Neural cell (in vitro differentiated cells): Measurements from ENCODE around the gene ASS1. TPM values are rescaled to one million over a fixed set of nuclear protein-coding genes. Genes with fewer than 3 reads are reported as not detected.

Source experiments
- H2AFZ ChIP-seq: fragments of 200-600, 300-800 bp; sonication (generic), shearing (Covaris generic); 2 replicates; pipeline ENCODE4 v1.6.0; 2014; ENCODE audit warnings: low read depth, mild to moderate bottlenecking, antibody characterized with exemption, low read length, moderate library complexity
- H3F3A ChIP-seq: fragments of 200-600 bp; shearing (Covaris generic); 2 replicates; pipeline ENCODE4 v1.6.1; 2016; ENCODE audit warnings: mild to moderate bottlenecking, moderate library complexity, mixed read lengths, antibody characterized with exemption, low read length; ENCODE audit not compliant: insufficient read depth, poor library complexity, severe bottlenecking
- H3K27ac ChIP-seq: fragments of 200-600, 300-800 bp; sonication (generic), shearing (Covaris generic); 2 replicates; pipeline ENCODE4 v1.5.1; 2014; ENCODE audit warnings: mild to moderate bottlenecking, low read length, moderate library complexity
- H3K27me3 ChIP-seq: fragments of 300-800, 200-600 bp; sonication (generic), shearing (Covaris generic); 2 replicates; pipeline ENCODE4 v1.6.0; 2014; ENCODE audit warnings: mild to moderate bottlenecking, low read depth, low read length, moderate library complexity; ENCODE audit not compliant: insufficient read depth
- H3K36me3 ChIP-seq: fragments of 300-800, 200-600 bp; sonication (generic), shearing (Covaris generic); 2 replicates; pipeline ENCODE4 v1.5.1; 2014; ENCODE audit warnings: mild to moderate bottlenecking, antibody characterized with exemption, low read length, moderate library complexity; ENCODE audit not compliant: insufficient read depth
- H3K4me2 ChIP-seq: fragments of 300-800, 200-600 bp; sonication (generic), shearing (Covaris generic); 2 replicates; pipeline ENCODE4 v1.6.0; 2014; ENCODE audit warnings: mild to moderate bottlenecking, low read length
- H3K4me3 ChIP-seq: fragments of 300-800, 200-600 bp; sonication (generic), shearing (Covaris generic); 2 replicates; pipeline ENCODE4 v1.5.1; 2014; ENCODE audit warnings: mild to moderate bottlenecking, low read length, moderate library complexity
- H3K79me2 ChIP-seq: fragments of 200-600 bp; shearing (Covaris generic); replicated peaks from 2 replicates; pipeline ENCODE4 v1.6.0; 2014; ENCODE audit warnings: mild to moderate bottlenecking, low read length, moderate library complexity; ENCODE audit not compliant: insufficient read depth
- H3K9ac ChIP-seq: fragments of 300-800, 200-600 bp; sonication (generic), shearing (Covaris generic); 2 replicates; pipeline ENCODE4 v1.6.1; 2016; ENCODE audit warnings: mild to moderate bottlenecking, low read length, mixed read lengths
- H3K9me2 ChIP-seq: fragments of 200-600 bp; shearing (Covaris generic); 2 replicates; pipeline ENCODE4 v1.6.1; 2016; ENCODE audit warnings: mild to moderate bottlenecking, low read length, mixed read lengths; ENCODE audit not compliant: insufficient read depth
- H3K9me3 ChIP-seq: fragments of 200-600, 300-800 bp; sonication (generic), shearing (Covaris generic); 2 replicates; pipeline ENCODE4 v1.6.1; 2016; ENCODE audit warnings: mild to moderate bottlenecking, mixed run types, low read length, moderate library complexity, mixed read lengths
- H4K20me1 ChIP-seq: fragments of 200-600 bp; shearing (Covaris generic); 2 replicates; pipeline ENCODE4 v1.6.1; 2016; ENCODE audit warnings: mild to moderate bottlenecking, mixed run types; ENCODE audit not compliant: insufficient read depth
- EP300 ChIP-seq: fragments of 450-650 bp; conservative IDR thresholded peaks from 2 replicates; pipeline ENCODE4 v1.6.1; 2014; ENCODE audit warnings: antibody characterized with exemption, mild to moderate bottlenecking, moderate library complexity; ENCODE audit not compliant: poor library complexity, severe bottlenecking
- EZH2 ChIP-seq: fragments of 200-600, 300-800 bp; shearing (Covaris generic), sonication (generic); IDR thresholded peaks from 2 replicates; pipeline ENCODE4 v1.6.1; 2014; ENCODE audit warnings: antibody characterized with exemption, low read length, borderline replicate concordance, mild to moderate bottlenecking; ENCODE audit not compliant: insufficient read depth, poor library complexity, severe bottlenecking
- MXI1 ChIP-seq: fragments of 450-650 bp; conservative IDR thresholded peaks from 2 replicates; pipeline ENCODE4 v1.6.1; 2014; ENCODE audit warnings: antibody characterized with exemption, mild to moderate bottlenecking; ENCODE audit not compliant: poor library complexity, severe bottlenecking
- POLR2AphosphoS5 ChIP-seq: IDR thresholded peaks from 2 replicates; pipeline ENCODE4 v1.6.1; 2012
- RAD21 ChIP-seq: fragments of 450-650 bp; conservative IDR thresholded peaks from 2 replicates; pipeline ENCODE4 v1.6.1; 2014; ENCODE audit warnings: antibody characterized with exemption, mild to moderate bottlenecking, moderate library complexity
- SMC3 ChIP-seq: fragments of 450-650 bp; conservative IDR thresholded peaks from 2 replicates; pipeline ENCODE4 v1.6.1; 2014; ENCODE audit warnings: antibody characterized with exemption, mild to moderate bottlenecking, moderate library complexity; ENCODE audit not compliant: poor library complexity
- TAF1 ChIP-seq: IDR thresholded peaks from 2 replicates; pipeline ENCODE4 v1.6.1; 2012; ENCODE audit warnings: low read depth
- polyA plus RNA-seq: library from polyadenylated mRNA; depleted of rRNA; stranded (reverse); fragments of >200 nt; gene quantifications from 2 replicates; pipeline ENCODE4 v1.2.3, GENCODE V29; 2014
- TF ChIP-seq, protein P1 (sequence below): IDR thresholded peaks from 2 replicates; pipeline ENCODE4 v1.6.1; 2012; ENCODE audit warnings: borderline replicate concordance
- TF ChIP-seq, protein P2 (sequence below): fragments of 450-650 bp; IDR thresholded peaks from 2 replicates; pipeline ENCODE4 v1.5.1; 2014; ENCODE audit warnings: antibody characterized with exemption, mild to moderate bottlenecking, moderate library complexity; ENCODE audit not compliant: poor library complexity, severe bottlenecking

Gene ASS1
- polyA plus RNA-seq, 1 donor from 2014 or later = 2.6 TPM

DNA sequence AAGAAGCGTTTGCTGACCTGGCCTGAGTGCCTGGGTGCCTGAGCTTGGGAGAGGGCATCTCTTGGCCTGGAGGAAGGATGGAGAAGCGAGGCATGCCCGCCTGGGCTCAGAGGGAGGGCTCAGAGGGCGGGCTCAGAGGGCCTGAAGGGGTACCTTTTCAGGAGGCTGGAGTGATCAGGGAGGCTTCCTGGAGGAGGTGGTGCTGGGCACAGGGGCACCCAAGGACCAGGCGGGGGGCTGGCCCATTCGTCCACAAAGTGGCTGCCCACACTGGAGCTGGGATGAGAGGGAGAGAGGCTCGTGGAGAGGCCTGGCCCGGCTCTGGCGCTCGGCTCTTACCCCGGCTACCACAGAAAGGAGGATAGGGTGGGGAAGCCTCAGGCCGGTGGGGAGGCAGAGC lies 32.8 kb downstream of the ASS1 start:
- no peak overlapping the region for H3K4me3 ChIP-seq
- no peaks in the 10 kb centered on the region for H3K79me2 ChIP-seq
- no peak overlapping the region for H3K27ac ChIP-seq
- no peaks in the 10 kb centered on the region for H3F3A ChIP-seq
- no peak overlapping the region for H3K9ac ChIP-seq
- no peaks in the 10 kb centered on the region for H3K9me2 ChIP-seq
- peaks cover 25% of the 10 kb centered on the region for H3K27me3 ChIP-seq
- H3K9me3 ChIP-seq = no peaks in the 10 kb centered on the region
- no peaks in the 10 kb centered on the region for H4K20me1 ChIP-seq
- no peak overlapping the region for H2AFZ ChIP-seq
- no peaks in the 10 kb centered on the region for H3K36me3 ChIP-seq
- TF ChIP-seq SMC3 (no peak), EZH2 (no peak), RAD21 (no peak), POLR2AphosphoS5 (no peak), TAF1 (no peak), MXI1 (no peak), EP300 (no peak)
- TF ChIP-seq, protein P1, sequence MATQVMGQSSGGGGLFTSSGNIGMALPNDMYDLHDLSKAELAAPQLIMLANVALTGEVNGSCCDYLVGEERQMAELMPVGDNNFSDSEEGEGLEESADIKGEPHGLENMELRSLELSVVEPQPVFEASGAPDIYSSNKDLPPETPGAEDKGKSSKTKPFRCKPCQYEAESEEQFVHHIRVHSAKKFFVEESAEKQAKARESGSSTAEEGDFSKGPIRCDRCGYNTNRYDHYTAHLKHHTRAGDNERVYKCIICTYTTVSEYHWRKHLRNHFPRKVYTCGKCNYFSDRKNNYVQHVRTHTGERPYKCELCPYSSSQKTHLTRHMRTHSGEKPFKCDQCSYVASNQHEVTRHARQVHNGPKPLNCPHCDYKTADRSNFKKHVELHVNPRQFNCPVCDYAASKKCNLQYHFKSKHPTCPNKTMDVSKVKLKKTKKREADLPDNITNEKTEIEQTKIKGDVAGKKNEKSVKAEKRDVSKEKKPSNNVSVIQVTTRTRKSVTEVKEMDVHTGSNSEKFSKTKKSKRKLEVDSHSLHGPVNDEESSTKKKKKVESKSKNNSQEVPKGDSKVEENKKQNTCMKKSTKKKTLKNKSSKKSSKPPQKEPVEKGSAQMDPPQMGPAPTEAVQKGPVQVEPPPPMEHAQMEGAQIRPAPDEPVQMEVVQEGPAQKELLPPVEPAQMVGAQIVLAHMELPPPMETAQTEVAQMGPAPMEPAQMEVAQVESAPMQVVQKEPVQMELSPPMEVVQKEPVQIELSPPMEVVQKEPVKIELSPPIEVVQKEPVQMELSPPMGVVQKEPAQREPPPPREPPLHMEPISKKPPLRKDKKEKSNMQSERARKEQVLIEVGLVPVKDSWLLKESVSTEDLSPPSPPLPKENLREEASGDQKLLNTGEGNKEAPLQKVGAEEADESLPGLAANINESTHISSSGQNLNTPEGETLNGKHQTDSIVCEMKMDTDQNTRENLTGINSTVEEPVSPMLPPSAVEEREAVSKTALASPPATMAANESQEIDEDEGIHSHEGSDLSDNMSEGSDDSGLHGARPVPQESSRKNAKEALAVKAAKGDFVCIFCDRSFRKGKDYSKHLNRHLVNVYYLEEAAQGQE = no peak
- TF ChIP-seq, protein P2, sequence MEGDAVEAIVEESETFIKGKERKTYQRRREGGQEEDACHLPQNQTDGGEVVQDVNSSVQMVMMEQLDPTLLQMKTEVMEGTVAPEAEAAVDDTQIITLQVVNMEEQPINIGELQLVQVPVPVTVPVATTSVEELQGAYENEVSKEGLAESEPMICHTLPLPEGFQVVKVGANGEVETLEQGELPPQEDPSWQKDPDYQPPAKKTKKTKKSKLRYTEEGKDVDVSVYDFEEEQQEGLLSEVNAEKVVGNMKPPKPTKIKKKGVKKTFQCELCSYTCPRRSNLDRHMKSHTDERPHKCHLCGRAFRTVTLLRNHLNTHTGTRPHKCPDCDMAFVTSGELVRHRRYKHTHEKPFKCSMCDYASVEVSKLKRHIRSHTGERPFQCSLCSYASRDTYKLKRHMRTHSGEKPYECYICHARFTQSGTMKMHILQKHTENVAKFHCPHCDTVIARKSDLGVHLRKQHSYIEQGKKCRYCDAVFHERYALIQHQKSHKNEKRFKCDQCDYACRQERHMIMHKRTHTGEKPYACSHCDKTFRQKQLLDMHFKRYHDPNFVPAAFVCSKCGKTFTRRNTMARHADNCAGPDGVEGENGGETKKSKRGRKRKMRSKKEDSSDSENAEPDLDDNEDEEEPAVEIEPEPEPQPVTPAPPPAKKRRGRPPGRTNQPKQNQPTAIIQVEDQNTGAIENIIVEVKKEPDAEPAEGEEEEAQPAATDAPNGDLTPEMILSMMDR = no peak
- H3K4me2 ChIP-seq = no peak overlapping the region

DNA sequence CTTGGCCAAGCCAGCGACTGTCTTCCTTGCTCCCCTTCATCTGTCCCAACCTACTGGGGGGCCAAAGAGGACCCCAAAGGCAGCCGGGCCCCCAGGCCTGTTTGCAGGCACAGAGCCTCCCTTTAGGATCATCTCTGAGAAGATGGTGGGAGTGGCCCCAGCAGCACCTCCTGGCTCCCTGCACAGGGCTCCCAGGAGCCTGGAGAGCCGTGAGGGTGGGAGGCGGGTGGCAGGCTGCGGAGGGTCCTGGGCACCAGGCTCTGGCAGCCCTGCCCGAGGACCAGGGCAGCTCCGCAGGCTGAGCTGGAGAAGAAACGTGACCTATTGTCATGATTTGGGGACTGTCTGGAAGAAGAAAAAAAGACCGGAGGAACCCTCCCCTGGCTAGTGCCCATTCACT lies 33.4 kb downstream of the ASS1 start:
- TF ChIP-seq, protein P1 = no peak
- TF ChIP-seq RAD21 = no peak
- no peak for TF ChIP-seq EZH2
- TF ChIP-seq, protein P2 = no peak
- TF ChIP-seq MXI1 = no peak
- TF ChIP-seq POLR2AphosphoS5 = no peak
- TF ChIP-seq TAF1 = no peak
- TF ChIP-seq EP300 = no peak
- TF ChIP-seq SMC3 = no peak
- no peak overlapping the region for H3K4me3 ChIP-seq

More for the DNA sequence above, 33.4 kb downstream of the ASS1 start:
- H2AFZ ChIP-seq = no peak overlapping the region
- H3K27me3 ChIP-seq = peaks cover 31% of the 10 kb centered on the region
- no peak overlapping the region for H3K9ac ChIP-seq
- H3K9me3 ChIP-seq = no peaks in the 10 kb centered on the region
- H3K4me2 ChIP-seq = no peak overlapping the region
- no peaks in the 10 kb centered on the region for H3K9me2 ChIP-seq
- no peaks in the 10 kb centered on the region for H3K36me3 ChIP-seq
- H3K27ac ChIP-seq = no peak overlapping the region
- no peaks in the 10 kb centered on the region for H3F3A ChIP-seq
- H4K20me1 ChIP-seq = no peaks in the 10 kb centered on the region
- no peaks in the 10 kb centered on the region for H3K79me2 ChIP-seq
